Upper lobe of right lung (tissue), 1 donor: Measurements from ENCODE around the gene GET3. TPM values are rescaled to one million over a fixed set of nuclear protein-coding genes. Genes with fewer than 3 reads are reported as not detected.
"Not testable (repeated sequence)": the region's sequence is repeated elsewhere in the genome, so short reads cannot be mapped to it uniquely, and the experiment has no call there.

ENCODE experiments used
- ATAC-seq: fragments of 200-7000 bp; cut with Tn5 transposase; one replicate; pipeline ENCODE4 v1.9.1; 2020; ENCODE audit warnings: mild to moderate bottlenecking, moderate library complexity
- DNase-seq: peaks from one replicate; pipeline ENCODE4 v3.0.0-alpha.2; 2020
- H3K27ac ChIP-seq: fragments of 200-600 bp; one replicate; pipeline ENCODE4 v1.8.0; 2022
- H3K27me3 ChIP-seq: fragments of 200-600 bp; one replicate; pipeline ENCODE4 v1.8.0; 2022; ENCODE audit warnings: mild to moderate bottlenecking
- H3K36me3 ChIP-seq: fragments of 200-600 bp; one replicate; pipeline ENCODE4 v1.8.0; 2022
- H3K4me1 ChIP-seq: fragments of 200-600 bp; one replicate; pipeline ENCODE4 v1.8.0; 2022
- H3K4me3 ChIP-seq: fragments of 200-600 bp; one replicate; pipeline ENCODE4 v1.8.0; 2022; ENCODE audit warnings: mild to moderate bottlenecking
- H3K9me3 ChIP-seq: fragments of 200-600 bp; one replicate; pipeline ENCODE4 v1.8.0; 2022
- CTCF ChIP-seq: fragments of 200-600 bp; IDR thresholded peaks from one replicate; pipeline ENCODE4 v1.8.0; 2022; ENCODE audit warnings: antibody characterized with exemption
- intact Hi-C: fragments of 100-400 bp; cut with DNase I; formaldehyde crosslinking; loops from one replicate; pipeline ENCODE4 v1.11.0; 2022
- total RNA-seq: library from RNA; stranded (reverse); fragmentation: NEBNext Ultra II Directional; extraction: Animal tissue kit (Norgen Biotek cat#: 25700); gene quantifications from one replicate; pipeline ENCODE4 v1.2.1, GENCODE V29; 2021
- donor health status: DM: no; HTN: yes; CAD: no; lungs with severe emphysema.

The GET3 gene
- total RNA-seq, 1 donor from 2014 or later = 55.2 TPM

- H3K4me1 ChIP-seq = peaks cover 33% of the 10 kb centered on the region
- no peaks in the 10 kb centered on the region for H3K9me3 ChIP-seq
- peaks cover 8% of the 10 kb centered on the region for H3K36me3 ChIP-seq
- no peaks in the 10 kb centered on the region for H3K27me3 ChIP-seq
- peak within 1 kb of the TSS; percentile 88 for H3K27ac ChIP-seq
- TF ChIP-seq CTCF = no peak
- intact Hi-C loops = no loop called here
- ATAC-seq = peak; percentile 53
- DNase-seq = peak; percentile 75
- H3K4me3 ChIP-seq = peak within 1 kb of the TSS; percentile 63
Observed at GRCh38 chr19:12723641-12724426, 13.5 kb upstream of the GET3 start, which contains the start of gene TNPO2. TSS of gene TNPO2 (minus strand) at chr19:12723932. CDS start at chr19:12720977, 2,955 bp downstream.

GRCh38 chr19:12725612-12726011 lies 11.7 kb upstream of the GET3 start:
- ATAC-seq, H3K27ac ChIP-seq, H3K4me3 ChIP-seq, DNase-seq, H3K27me3 ChIP-seq, intact Hi-C loops, H3K9me3 ChIP-seq: not testable (repeated sequence)
- H3K36me3 ChIP-seq = peaks cover 21% of the 10 kb centered on the region
- H3K4me1 ChIP-seq = peaks cover 29% of the 10 kb centered on the region

GRCh38 chr19:12726988-12727316 lies 10.3 kb upstream of the GET3 start:
- no peak for TF ChIP-seq CTCF
- ATAC-seq (no peak), DNase-seq (no peak)
- H3K4me3 ChIP-seq = no peak overlapping the region
- H3K4me1 ChIP-seq = peaks cover 17% of the 10 kb centered on the region
- intact Hi-C loops = no loop called here
- peaks cover 35% of the 10 kb centered on the region for H3K36me3 ChIP-seq
- no peak overlapping the region for H3K27ac ChIP-seq
- no peaks in the 10 kb centered on the region for H3K9me3 ChIP-seq
- H3K27me3 ChIP-seq = no peaks in the 10 kb centered on the region

- no peaks in the 10 kb centered on the region for H3K9me3 ChIP-seq
- no peak for TF ChIP-seq CTCF
- ATAC-seq = no peak
- intact Hi-C loops = no loop called here
- H3K4me3 ChIP-seq = no peak overlapping the region
- peaks cover 40% of the 10 kb centered on the region for H3K36me3 ChIP-seq
- DNase-seq = no peak
- H3K27me3 ChIP-seq = no peaks in the 10 kb centered on the region
- no peak overlapping the region for H3K27ac ChIP-seq
- H3K4me1 ChIP-seq = peaks cover 23% of the 10 kb centered on the region
Observed at GRCh38 chr19:12727745-12728433, 9.4 kb upstream of the GET3 start.

GRCh38 chr19:12730064-12730463 lies 7.2 kb upstream of the GET3 start:
- intact Hi-C loops = no loop called here
- Histone ChIP-seq H3K27ac (no peak overlapping the region), H3K9me3 (no peaks in the 10 kb centered on the region), H3K36me3 (peaks cover 40% of the 10 kb centered on the region), H3K4me3 (no peak overlapping the region), H3K4me1 (peaks cover 16% of the 10 kb centered on the region), H3K27me3 (no peaks in the 10 kb centered on the region)
- DNase-seq (no peak), ATAC-seq (no peak)
- no peak for TF ChIP-seq CTCF

GRCh38 chr19:12731337-12731736 lies 6.0 kb upstream of the GET3 start:
- peaks cover 21% of the 10 kb centered on the region for H3K4me1 ChIP-seq
- H3K27ac ChIP-seq = no peak overlapping the region
- H3K36me3 ChIP-seq = peaks cover 40% of the 10 kb centered on the region
- no peaks in the 10 kb centered on the region for H3K27me3 ChIP-seq
- H3K4me3 ChIP-seq = no peak overlapping the region
- no peak for ATAC-seq
- no peak for TF ChIP-seq CTCF
- no peak for DNase-seq
- H3K9me3 ChIP-seq = no peaks in the 10 kb centered on the region
- intact Hi-C loops = no loop called here
